GM12801 (cell line): ENCODE results near the gene STPG1.

Source experiments
- TF ChIP-seq, protein P1 (sequence below): IDR thresholded peaks from one replicate; pipeline ENCODE4 v1.5.1; 2011; ENCODE audit warnings: control low read depth; ENCODE audit not compliant: insufficient read length; ENCODE audit errors: extremely low read depth

Gene STPG1

DNA sequence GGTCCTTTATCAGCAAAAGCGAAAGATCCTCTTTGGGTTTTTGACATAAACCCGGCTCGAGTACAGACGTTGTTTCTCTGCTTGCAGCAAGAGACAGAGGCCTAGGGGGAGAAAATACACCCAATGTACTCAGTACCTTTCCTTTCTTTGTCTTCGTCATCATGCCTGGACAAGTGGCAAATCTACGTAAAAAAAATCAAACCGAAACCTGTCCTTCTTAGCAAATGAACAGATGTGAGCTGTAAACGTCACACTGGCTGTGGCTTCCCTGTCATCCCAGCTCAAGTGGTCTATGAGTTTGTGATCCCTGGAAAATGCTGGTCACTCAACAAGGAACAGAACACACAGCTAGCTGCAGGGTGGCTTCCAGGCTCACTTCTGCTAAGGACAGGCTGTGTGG, 39.9 kb downstream of the STPG1 start:
- TF ChIP-seq, protein P1, sequence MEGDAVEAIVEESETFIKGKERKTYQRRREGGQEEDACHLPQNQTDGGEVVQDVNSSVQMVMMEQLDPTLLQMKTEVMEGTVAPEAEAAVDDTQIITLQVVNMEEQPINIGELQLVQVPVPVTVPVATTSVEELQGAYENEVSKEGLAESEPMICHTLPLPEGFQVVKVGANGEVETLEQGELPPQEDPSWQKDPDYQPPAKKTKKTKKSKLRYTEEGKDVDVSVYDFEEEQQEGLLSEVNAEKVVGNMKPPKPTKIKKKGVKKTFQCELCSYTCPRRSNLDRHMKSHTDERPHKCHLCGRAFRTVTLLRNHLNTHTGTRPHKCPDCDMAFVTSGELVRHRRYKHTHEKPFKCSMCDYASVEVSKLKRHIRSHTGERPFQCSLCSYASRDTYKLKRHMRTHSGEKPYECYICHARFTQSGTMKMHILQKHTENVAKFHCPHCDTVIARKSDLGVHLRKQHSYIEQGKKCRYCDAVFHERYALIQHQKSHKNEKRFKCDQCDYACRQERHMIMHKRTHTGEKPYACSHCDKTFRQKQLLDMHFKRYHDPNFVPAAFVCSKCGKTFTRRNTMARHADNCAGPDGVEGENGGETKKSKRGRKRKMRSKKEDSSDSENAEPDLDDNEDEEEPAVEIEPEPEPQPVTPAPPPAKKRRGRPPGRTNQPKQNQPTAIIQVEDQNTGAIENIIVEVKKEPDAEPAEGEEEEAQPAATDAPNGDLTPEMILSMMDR, result no peak

DNA sequence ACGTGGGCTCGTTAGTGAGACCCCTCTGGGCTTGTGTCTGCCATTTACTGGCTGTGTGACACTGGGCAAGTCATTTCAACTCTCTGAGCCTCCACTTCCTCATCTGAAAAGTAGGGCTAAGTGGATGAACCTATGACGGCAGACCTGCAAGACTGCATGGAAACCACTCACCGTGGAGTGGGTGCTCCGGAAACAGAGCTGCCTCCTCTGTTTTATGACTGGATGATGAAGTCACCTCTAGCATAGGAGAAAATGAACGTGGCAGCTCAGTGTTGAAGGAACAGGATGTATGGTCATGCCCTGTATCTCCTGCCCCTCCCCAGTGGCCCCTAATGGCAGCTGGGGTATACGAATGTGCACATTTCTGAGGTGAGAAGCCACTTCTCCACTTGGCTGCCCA, 40.5 kb downstream of the STPG1 start:
- TF ChIP-seq, protein P1, result no peak

DNA sequence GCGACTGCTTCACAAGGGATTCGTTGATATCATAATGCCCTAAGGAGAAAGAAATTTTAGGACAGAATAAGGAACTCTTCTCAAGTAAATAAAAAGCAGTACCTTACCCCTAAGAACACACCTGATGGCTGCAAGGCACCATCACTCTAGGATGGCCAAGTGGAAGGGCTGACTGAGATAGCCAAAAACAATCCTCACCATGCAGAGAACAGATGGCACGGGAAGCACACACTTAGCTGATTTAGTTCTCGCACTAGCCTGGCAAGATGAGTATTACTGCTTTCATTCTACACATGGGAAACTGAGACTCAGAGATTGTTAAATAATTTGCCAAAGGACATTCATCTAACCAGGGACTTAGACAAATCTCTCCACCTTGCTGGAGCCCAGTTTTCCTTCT, 43.8 kb downstream of the STPG1 start:
- TF ChIP-seq, protein P1, result no peak

DNA sequence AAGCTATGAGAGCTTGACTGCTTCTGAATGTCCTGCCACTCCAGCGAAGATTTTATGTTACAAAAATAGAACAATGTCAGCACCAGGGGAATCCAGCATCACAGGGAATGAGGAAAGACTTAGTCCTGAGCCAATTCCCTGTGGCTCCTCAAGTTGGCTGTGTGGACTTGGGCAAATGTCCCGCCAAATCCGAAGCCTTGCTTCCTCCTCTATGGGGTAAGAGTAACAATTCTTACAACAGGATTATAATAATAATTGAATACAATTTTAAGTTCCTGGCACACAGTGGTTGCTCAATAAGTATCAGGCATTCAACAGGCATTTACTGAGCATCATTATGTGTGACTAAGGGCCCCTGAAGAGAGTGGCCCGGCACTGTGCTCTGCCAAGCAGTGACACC, 44.4 kb downstream of the STPG1 start:
- TF ChIP-seq, protein P1, result no peak

DNA sequence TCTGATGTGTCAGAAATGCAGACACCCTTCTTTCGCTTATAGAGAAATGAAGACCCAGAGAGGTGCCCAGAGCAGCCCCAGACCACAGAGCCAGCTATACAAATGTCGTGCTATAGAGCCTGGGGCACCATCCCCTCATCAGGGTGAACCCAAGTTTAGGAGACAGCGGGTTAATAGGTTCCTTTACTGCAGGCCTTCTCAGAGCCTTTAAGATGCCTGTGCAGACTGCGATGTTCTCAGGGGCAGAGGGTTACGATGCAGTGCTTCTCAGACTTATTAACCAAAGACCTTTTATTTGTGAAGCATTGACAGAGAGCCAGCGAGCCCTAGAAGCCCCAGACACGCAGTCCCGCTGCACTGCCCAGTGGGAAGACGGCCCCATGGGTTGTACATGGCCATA, 46.9 kb downstream of the STPG1 start:
- TF ChIP-seq, protein P1, result no peak

DNA sequence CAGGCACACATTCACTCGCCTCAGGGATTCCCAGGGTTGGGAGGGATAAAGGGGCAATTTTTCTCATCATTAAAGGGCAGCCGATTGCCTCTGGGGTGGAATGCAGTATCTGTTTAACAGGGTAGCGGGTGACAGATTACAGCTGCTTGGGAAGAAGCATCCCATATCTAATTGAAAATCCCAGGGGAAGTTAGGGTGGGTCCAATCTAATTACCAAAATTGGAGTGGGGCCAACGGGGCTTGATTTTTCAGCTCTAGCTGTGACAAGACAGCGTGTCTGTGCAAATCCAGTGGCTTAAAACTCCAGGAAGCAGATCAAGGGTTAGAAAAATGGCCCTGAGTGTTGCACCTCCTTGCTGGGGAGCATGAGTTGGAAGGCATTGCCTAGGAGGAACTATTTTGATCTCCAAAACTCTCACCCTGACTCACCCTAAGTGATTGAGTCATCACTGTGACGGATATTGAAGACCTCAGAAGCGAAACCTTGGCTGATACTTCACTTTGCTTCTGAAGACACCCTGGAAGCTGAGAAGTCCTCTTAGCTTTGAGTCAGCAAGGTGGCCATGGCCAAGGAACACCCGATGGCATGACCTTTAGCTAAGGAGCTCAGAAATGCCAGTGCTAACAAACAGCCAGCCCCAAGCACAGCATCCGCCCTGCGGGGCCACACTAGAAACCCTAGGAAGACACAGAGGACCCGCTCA, 48.5 kb downstream of the STPG1 start:
- TF ChIP-seq, protein P1, result no peak

DNA sequence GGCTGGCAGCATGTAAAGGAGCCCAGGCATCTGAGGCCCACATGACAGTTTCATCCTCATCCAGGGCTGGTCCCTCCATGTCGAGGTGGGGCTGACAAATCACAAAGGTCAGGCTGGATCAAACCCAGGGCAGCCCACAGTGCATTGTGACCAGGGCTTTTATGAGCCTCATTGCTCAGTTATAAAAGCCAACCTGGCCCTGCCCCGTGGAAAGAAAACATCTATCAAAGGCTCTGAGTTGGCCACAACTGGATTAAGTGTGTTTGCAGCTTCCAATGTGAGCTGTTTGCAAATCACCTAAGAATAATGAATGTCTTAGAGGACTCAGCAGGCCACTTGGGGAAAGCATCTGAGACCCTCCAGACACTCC, 49.0 kb downstream of the STPG1 start:
- TF ChIP-seq, protein P1, result no peak

DNA sequence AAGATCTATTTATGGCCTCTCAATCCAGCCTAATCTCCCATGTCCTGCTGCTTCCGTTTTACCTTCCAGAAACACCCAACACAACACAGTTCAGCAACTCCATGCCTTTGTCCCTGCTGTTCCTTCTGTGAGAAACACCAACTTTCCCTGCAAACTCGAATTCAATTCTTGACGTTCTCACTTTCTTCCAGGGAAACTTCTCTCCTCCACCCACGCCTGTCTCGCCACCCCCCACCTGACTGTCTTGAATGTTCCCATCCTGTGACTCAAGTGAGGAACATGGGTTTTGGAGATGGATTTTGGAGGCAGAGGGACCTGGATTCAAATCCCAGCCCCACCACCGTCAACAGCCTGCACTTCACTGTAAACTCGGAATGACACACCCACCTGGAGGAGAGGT, 49.6 kb downstream of the STPG1 start:
- TF ChIP-seq, protein P1, result no peak
